Measurements from ENCODE around the gene MEF2B.
A peak's percentile ranks its signal among the peaks of the same experiment; 100 is the strongest.

MEF2B gene

GRCh38 chr19:19170053-19170872 lies at the start of gene MEF2B:
Gene MEF2B, minus strand, starts transcription at chr19:19170263. Its CDS starts 19,528 bp downstream, at chr19:19150735.
- H3K4me3 ChIP-seq, result peak within 1 kb of the TSS in 6 of 7 experiments; percentile 1 to 23 (median 10)
- H3K27ac ChIP-seq, result no peak within 1 kb of the TSS

- H3K4me3 ChIP-seq, result no peak overlapping the region
Measured at GRCh38 chr19:19218911-19219310, 48.8 kb upstream of the MEF2B start.

GRCh38 chr19:19217099-19217498 lies 47.0 kb upstream of the MEF2B start:
- no peak overlapping the region for H3K27ac ChIP-seq

More at GRCh38 chr19:19218911-19219310, 48.8 kb upstream of the MEF2B start:
- no peak overlapping the region for H3K27ac ChIP-seq

GRCh38 chr19:19215792-19216191 lies 45.7 kb upstream of the MEF2B start:
- H3K27ac ChIP-seq, result no peak overlapping the region
- H3K4me3 ChIP-seq, result no peak overlapping the region

More at GRCh38 chr19:19217099-19217498, 47.0 kb upstream of the MEF2B start:
- H3K4me3 ChIP-seq, result no peak overlapping the region

- Histone ChIP-seq H3K4me3 (no peak overlapping the region), H3K27ac (no peak overlapping the region)
Measured at GRCh38 chr19:19214892-19215291, 44.8 kb upstream of the MEF2B start.

GRCh38 chr19:19214159-19214490 lies 44.1 kb upstream of the MEF2B start:
- H3K27ac ChIP-seq, result no peak overlapping the region
- H3K4me3 ChIP-seq, result no peak overlapping the region

GRCh38 chr19:19213426-19214158 lies 43.5 kb upstream of the MEF2B start:
- H3K27ac ChIP-seq, result no peak overlapping the region
- H3K4me3 ChIP-seq, result no peak overlapping the region

GRCh38 chr19:19212916-19213315 lies 42.9 kb upstream of the MEF2B start:
- Histone ChIP-seq H3K4me3 (no peak overlapping the region), H3K27ac (no peak overlapping the region)

- no peak within 1 kb of the TSS for H3K4me3 ChIP-seq
Measured at GRCh38 chr19:19211499-19212420, 41.7 kb upstream of the MEF2B start, which contains the start of gene NCAN. Gene NCAN, plus strand, starts transcription at chr19:19211958. Its CDS starts 4,996 bp downstream, at chr19:19216954.

GRCh38 chr19:19209372-19209771 lies 39.3 kb upstream of the MEF2B start:
- H3K27ac ChIP-seq, result no peak overlapping the region
- H3K4me3 ChIP-seq, result no peak overlapping the region

More at GRCh38 chr19:19211499-19212420, 41.7 kb upstream of the MEF2B start, which contains the start of gene NCAN:
- H3K27ac ChIP-seq, result no peak within 1 kb of the TSS

GRCh38 chr19:19207637-19208572 lies 37.8 kb upstream of the MEF2B start:
- no peak overlapping the region for H3K27ac ChIP-seq

GRCh38 chr19:19206938-19207337 lies 36.9 kb upstream of the MEF2B start:
- Histone ChIP-seq H3K27ac (no peak overlapping the region), H3K4me3 (no peak overlapping the region)

More at GRCh38 chr19:19207637-19208572, 37.8 kb upstream of the MEF2B start:
- no peak overlapping the region for H3K4me3 ChIP-seq

- no peak overlapping the region for H3K27ac ChIP-seq
- no peak overlapping the region for H3K4me3 ChIP-seq
Measured at GRCh38 chr19:19205416-19206410, 35.6 kb upstream of the MEF2B start.

GRCh38 chr19:19204181-19204580 lies 34.1 kb upstream of the MEF2B start:
- no peak overlapping the region for H3K4me3 ChIP-seq
- no peak overlapping the region for H3K27ac ChIP-seq

GRCh38 chr19:19203012-19203856 lies 33.2 kb upstream of the MEF2B start, which contains the start of gene NR2C2AP:
Gene NR2C2AP, minus strand, starts transcription at chr19:19203414. Its CDS starts 354 bp downstream, at chr19:19203060.
- Histone ChIP-seq H3K4me3 (peak within 1 kb of the TSS; percentile 41 to 76 (median 60)), H3K27ac (peak within 1 kb of the TSS; percentile 22 to 96 (median 77))

GRCh38 chr19:19202707-19203011 lies 32.6 kb upstream of the MEF2B start:
- H3K27ac ChIP-seq, result peak overlapping the region; percentile 22 to 96 (median 77)

More at GRCh38 chr19:19202707-19203011, 32.6 kb upstream of the MEF2B start:
- H3K4me3 ChIP-seq, result peak overlapping the region; percentile 41 to 76 (median 60)
